Breast epithelium (tissue), 3 donors: ENCODE results near the gene PPP1CA.

Source experiments
- POLR2A ChIP-seq: fragments of 450-650 bp; IDR thresholded peaks from one replicate; pipeline ENCODE4 v1.6.1; 2016; ENCODE audit warnings: antibody characterized with exemption, mild to moderate bottlenecking, moderate library complexity
- POLR2AphosphoS5 ChIP-seq, 3 donors: sonication (generic); formaldehyde crosslinking; IDR thresholded peaks; one replicate each; pipeline ENCODE4 v1.6.1; 2017; ENCODE audit warnings: antibody characterized with exemption in 3 of 3
- TF ChIP-seq, protein P1 (sequence below), 3 donors: fragments of 450-650 bp; IDR thresholded peaks; one replicate each; pipeline ENCODE4 v1.5.1; 2016 to 2017; ENCODE audit warnings: antibody characterized with exemption in 3 of 3, mild to moderate bottlenecking in 3 of 3, moderate library complexity in 3 of 3

DNA sequence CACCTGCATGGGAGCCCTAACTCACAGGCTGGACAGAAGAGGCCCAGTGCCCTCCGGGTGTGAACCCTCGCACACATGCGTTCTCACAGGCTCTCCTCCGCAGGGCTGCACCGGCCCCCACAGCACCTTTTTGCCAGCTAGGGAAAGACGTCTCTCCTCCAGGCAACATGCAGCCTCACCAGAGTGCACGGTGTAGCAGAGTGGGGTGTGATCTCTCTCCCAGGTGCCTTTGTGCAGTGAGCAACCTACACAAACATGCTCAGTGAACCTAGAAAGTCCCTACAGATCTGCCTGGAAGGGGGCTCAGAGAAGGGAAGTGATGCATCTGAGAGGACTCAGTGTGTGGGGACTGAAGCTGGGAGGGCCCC, 10.1 kb upstream of the PPP1CA start:
- TF ChIP-seq, protein P1, sequence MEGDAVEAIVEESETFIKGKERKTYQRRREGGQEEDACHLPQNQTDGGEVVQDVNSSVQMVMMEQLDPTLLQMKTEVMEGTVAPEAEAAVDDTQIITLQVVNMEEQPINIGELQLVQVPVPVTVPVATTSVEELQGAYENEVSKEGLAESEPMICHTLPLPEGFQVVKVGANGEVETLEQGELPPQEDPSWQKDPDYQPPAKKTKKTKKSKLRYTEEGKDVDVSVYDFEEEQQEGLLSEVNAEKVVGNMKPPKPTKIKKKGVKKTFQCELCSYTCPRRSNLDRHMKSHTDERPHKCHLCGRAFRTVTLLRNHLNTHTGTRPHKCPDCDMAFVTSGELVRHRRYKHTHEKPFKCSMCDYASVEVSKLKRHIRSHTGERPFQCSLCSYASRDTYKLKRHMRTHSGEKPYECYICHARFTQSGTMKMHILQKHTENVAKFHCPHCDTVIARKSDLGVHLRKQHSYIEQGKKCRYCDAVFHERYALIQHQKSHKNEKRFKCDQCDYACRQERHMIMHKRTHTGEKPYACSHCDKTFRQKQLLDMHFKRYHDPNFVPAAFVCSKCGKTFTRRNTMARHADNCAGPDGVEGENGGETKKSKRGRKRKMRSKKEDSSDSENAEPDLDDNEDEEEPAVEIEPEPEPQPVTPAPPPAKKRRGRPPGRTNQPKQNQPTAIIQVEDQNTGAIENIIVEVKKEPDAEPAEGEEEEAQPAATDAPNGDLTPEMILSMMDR (IDR thresholded peaks at IDR 0.05), result no peak
- no peak for TF ChIP-seq POLR2A
- no peak for TF ChIP-seq POLR2AphosphoS5 (IDR thresholded peaks at IDR 0.05)
